Endometrium (tissue), 2 donors: Measurements from ENCODE around the gene C7.

ENCODE experiments used
- FAIRE-seq: peaks from 2 replicates; lab custom pipeline; 2012; peaks lifted over from hg19 to GRCh38; lab: Jason Lieb, UNC
- donor health status: control.
- donor health status: control.

The C7 gene

GRCh38 chr5:40916226-40916625 lies 6.9 kb downstream of the C7 start:
- no peak for FAIRE-seq

- no peak for FAIRE-seq
Observed at GRCh38 chr5:40928886-40929448, 19.7 kb downstream of the C7 start.

DNA sequence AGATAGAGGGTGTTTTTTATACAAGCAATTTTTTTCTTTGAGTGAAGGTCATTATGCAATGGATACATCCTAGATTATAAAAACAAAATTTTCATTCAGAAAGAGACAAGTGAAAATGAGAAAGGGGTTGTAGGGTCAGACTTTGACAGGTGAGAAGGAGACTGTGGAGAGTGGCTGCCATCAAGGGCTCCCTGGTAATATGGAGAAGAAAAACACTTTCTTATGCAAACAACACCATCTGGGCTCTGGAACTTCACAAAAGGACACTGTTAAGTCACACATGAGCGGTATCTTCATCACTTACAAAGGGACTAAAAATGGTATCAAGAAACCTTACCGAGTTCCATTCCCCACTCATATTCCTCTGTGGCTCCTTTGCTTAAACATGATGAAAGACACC lies 23.5 kb downstream of the C7 start:
- no peak for FAIRE-seq

DNA sequence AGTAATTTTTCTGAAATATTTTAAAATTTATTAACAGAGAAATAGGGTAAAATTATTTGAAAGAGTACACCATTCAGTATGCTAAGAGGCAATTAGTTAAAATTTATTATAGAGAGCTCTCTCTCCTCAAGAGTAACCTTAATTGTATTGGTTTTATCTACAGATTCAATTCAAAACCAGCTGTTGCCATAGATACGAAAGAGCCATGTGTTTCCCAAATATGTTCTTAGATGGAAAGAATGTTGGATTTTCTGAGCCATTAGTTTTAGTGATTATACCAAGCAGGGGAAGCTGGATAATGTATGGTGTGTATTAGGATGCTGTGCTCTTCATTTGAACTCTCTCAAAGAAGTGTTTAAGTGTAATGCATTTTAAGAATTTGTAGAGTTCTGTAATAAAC lies 27.8 kb downstream of the C7 start:
- no peak for FAIRE-seq

GRCh38 chr5:40939753-40940152 lies 30.5 kb downstream of the C7 start:
- no peak for FAIRE-seq

GRCh38 chr5:40945111-40945510 lies 35.8 kb downstream of the C7 start:
- FAIRE-seq, result no peak

DNA sequence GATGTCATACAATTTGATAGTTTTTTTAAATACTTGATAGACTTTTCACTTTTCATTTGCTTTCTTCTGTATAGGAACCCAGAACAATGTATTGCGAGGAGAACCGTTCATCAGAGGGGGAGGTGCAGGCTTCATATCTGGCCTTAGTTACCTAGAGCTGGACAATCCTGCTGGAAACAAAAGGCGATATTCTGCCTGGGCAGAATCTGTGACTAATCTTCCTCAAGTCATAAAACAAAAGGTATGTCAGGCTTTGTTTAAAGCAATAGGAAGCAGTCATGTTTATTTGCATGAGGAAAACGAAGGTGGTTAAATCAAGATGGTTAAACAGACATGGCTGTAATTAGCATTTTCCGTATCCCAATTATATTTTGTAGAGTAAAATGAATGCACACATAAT lies 46.0 kb downstream of the C7 start:
- FAIRE-seq, result no peak

DNA sequence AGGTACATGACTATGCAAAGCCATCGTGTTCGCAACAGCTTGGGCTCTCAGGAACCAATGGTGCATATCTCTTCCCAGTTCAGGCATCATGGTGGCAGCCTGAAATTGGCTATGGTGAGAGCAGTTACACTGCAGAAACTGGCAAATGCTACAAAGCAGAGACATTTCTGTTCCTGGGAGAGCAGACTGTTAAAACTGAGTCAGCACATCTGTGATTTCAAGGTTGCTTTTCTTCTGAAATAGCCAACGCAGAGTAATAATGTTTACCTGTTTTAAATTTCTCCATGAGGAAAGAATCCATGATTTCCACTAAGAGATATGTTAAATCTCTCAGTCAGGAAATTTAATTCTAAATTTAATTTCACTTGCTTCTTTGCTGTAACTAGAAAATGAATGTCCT lies 47.8 kb downstream of the C7 start:
- no peak for FAIRE-seq

GRCh38 chr5:40958811-40959210 lies 49.5 kb downstream of the C7 start:
- no peak for FAIRE-seq

GRCh38 chr5:40960037-40960436 lies 50.7 kb downstream of the C7 start:
- no peak for FAIRE-seq

DNA sequence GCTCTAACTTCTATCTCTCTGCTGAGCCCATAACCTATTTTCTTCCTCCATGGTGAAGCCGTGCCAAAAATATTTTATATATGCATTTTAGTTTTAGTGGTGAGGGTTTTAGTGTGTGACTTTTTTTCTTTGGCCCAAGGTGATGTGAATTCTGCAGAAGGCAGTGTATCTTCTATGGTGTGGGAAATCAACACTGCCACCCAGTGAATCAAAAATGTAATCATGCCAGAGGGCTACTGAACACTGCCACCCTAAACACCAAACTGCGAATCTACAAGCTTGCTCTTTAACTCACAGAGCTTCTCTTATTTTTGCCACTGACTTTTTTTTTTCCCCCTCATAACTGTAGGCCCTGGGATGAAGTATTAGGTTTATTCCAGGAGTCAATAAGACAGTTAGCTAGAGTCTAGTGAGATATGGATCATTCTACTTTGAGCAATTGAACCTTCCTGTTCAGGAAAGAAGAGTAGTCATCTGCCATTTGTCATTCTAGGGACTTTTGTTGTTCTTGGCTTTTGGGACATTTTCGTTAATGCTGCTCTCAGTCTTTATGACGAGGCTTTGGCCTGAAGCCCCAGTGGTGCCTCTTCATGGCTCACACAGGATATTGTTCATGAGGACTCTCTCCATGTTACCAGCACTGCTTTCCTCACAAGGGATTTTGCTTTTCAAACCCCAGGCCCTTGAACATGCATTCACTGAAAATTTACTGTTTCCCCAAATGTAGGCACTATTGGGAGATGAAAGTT lies 53.1 kb downstream of the C7 start:
- no peak for FAIRE-seq

DNA sequence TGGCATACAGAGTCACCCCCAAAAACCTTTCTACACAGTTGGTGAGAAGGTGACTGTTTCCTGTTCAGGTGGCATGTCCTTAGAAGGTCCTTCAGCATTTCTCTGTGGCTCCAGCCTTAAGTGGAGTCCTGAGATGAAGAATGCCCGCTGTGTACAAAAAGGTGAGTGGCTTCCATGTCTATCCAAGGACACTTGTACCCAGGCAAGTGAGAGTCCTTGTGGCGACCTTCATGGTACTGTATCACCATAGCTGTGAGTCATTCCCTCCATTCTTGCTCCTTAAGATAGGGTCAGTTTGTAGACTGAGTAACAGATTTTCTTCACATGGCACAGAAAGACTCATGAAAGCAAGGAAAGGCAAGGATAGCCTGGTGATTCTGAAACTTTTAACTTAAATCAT lies 63.1 kb downstream of the C7 start:
- no peak for FAIRE-seq

- no peak for FAIRE-seq
Observed at GRCh38 chr5:40973364-40974004, 64.2 kb downstream of the C7 start.

- FAIRE-seq, result no peak
Observed at GRCh38 chr5:40976041-40976440, 66.7 kb downstream of the C7 start.

GRCh38 chr5:40976836-40977235 lies 67.5 kb downstream of the C7 start:
- FAIRE-seq, result no peak

DNA sequence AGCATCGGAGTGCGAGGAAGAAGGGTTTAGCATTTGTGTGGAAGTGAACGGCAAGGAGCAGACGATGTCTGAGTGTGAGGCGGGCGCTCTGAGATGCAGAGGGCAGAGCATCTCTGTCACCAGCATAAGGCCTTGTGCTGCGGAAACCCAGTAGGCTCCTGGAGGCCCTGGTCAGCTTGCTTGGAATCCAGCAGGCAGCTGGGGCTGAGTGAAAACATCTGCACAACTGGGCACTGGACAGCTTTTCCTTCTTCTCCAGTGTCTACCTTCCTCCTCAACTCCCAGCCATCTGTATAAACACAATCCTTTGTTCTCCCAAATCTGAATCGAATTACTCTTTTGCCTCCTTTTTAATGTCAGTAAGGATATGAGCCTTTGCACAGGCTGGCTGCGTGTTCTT lies 72.1 kb downstream of the C7 start:
- no peak for FAIRE-seq

DNA sequence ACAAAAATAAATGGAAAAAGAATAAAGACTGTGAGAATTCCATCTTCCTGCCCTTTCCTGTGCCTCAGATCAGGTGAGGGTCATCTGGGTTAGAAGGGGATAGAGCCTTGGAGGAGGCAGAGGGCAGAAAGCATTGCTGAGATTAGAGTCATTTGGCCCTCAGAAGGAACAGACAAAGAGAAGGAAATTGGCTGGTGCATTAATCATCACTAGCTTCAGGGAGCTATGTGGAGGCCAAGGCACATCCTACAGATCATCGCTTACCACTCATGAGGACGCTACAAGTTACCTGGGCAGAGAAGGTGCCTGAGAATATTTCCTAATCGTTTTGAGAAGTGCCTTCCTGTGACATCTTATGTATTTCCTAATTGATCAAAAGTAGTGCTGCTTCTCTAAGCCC lies 74.5 kb downstream of the C7 start:
- no peak for FAIRE-seq

DNA sequence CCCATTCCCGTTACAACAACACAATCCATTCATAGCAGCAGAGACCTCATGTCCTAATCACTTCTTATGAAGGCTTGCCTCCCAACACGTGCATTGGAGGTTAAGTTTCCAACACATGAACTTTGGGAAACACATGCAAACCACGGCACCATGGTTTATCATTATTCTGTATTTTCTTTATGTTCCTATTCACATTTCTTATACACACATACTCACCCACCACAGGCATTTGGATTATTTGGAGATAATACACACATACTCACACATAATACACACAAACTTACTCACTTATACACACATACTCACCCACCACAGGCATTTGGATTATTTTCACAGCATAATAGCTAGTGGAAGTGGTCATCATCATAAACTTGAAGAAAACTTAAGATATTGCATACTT lies 75.6 kb downstream of the C7 start:
- no peak for FAIRE-seq

DNA sequence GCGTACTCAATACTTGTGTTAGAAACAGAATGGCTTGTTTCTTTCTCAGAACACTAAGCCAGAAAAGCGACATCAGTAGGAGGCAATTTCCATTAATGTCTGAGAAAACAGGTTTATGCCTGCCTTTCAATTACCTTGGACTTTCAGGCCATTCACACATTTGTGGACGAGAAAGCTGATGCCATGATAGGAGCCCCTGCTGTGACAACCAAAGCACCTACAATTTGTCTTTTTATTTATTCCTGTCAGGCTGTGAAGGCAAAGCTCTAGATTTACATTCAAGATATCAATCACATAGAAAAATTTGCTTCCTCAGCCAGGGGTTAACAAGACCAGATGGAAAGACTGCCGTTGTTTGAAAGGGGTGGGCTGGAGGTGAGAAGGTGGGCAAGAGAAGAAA lies 76.2 kb downstream of the C7 start:
- FAIRE-seq, result no peak

GRCh38 chr5:40986666-40987065 lies 77.4 kb downstream of the C7 start:
- FAIRE-seq, result no peak

- FAIRE-seq, result no peak
Observed at GRCh38 chr5:40987349-40987748, 78.1 kb downstream of the C7 start.

DNA sequence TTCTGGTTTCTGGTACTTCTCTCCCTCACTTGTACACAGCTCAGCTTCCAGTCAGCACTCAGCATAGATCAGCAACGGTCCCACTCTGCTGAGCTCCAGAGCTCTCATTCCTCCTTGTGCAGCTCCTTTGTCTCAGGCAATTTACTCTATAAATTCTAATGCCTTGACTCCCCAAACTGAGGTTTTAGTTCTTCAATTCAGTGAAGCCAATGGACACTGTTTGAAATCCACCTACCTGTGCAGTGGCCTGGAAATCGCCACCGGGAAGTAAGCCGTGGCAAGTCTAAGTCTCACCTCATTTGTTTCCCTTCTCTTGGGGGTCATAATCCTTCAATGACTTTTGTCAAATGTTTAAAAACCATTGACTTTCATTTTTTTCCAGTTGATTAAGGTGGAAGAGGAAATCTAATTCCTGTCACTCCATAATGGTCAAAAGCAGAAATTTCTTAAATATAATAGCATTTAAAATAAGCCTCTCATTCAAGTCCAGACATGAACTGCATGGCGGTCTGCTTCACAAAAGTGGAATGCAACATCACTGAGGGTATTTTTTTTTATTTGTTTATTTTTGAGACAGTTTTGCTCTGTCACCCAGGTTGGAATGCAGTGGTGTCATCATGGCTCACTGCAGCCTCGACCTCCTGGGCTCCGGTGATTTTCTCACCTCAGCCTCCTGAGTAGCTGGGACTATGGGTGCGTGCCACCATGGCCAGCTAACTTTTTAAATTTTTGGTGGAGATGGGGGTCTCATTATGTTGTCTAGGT lies 79.6 kb downstream of the C7 start:
- no peak for FAIRE-seq
